DOHH2 (cell line): ENCODE measurements around the gene TSC22D4.

ENCODE experiments used
- CTCF ChIP-seq: fragments of 200-600 bp; sonication (generic); IDR thresholded peaks from one replicate; pipeline ENCODE4 v1.5.1; 2014; ENCODE audit warnings: antibody characterized with exemption, mild to moderate bottlenecking, low read depth, low read length; ENCODE audit not compliant: poor library complexity, severe bottlenecking
- EZH2phosphoT487 ChIP-seq: fragments of 200-600 bp; sonication (generic); IDR thresholded peaks from 2 replicates; pipeline ENCODE4 v1.6.1; 2017; ENCODE audit warnings: borderline replicate concordance, mild to moderate bottlenecking, antibody characterized with exemption, low read length, moderate library complexity, mixed read lengths

GRCh38 chr7:100517305-100517704 is 38.3 kb upstream of the TSC22D4 start:
- TF ChIP-seq CTCF (no peak), EZH2phosphoT487 (no peak)
